Measurements from ENCODE around the gene SERPINE1. TPM values are rescaled to one million over a fixed set of nuclear protein-coding genes. Genes with fewer than 3 reads are reported as not detected.

Gene SERPINE1
- total RNA-seq, 4 donors from 2014 or later = 4.7 to 18.6 (median 7.6) TPM

DNA sequence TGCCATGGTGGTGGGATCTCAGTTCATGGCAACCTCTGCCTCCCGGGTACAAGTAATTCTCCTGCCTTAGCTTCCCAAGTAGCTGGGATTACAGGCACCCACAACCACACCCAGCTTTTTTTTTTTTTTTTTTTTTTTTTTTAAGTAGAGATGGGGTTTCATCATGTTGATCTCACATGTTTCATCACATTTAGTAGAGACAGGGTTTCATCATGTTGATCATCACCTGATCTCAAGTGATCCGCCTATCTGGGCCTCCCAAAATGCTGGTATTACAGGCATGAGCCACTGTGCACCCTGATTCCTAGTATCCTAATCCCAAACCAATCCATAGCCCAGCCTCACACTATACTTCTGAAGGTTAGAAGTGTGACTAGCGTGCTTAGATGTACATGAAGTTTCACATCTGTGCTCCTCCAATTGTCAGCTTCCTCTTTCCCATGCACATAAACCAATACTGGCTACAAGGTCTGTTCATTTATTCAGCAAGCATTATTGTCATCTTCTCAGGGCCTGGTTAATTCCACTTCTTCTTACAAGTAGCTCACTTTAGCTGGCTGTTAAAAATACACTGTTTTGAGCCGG is 60.0 kb downstream of the SERPINE1 start:
- no peaks in the 10 kb centered on the region for H3K36me3 ChIP-seq
- H3K9me3 ChIP-seq = no peaks in the 10 kb centered on the region
- intact Hi-C loops (cut with DNase I) = no loop called here
- H3K4me3 ChIP-seq (replicated peaks in 1 of 3) = no peak overlapping the region
- whole genome bisulfite sequencing, 2 donors = 83 to 85% methylated on average over 4 of the region's 4 CpGs
- DNase-seq = no peak
- TF ChIP-seq POLR2A (IDR thresholded peaks at IDR 0.05) = no peak
- TF ChIP-seq, protein P1, sequence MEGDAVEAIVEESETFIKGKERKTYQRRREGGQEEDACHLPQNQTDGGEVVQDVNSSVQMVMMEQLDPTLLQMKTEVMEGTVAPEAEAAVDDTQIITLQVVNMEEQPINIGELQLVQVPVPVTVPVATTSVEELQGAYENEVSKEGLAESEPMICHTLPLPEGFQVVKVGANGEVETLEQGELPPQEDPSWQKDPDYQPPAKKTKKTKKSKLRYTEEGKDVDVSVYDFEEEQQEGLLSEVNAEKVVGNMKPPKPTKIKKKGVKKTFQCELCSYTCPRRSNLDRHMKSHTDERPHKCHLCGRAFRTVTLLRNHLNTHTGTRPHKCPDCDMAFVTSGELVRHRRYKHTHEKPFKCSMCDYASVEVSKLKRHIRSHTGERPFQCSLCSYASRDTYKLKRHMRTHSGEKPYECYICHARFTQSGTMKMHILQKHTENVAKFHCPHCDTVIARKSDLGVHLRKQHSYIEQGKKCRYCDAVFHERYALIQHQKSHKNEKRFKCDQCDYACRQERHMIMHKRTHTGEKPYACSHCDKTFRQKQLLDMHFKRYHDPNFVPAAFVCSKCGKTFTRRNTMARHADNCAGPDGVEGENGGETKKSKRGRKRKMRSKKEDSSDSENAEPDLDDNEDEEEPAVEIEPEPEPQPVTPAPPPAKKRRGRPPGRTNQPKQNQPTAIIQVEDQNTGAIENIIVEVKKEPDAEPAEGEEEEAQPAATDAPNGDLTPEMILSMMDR (IDR thresholded peaks at IDR 0.05) = no peak
- H3K27me3 ChIP-seq = no peaks in the 10 kb centered on the region
- no peak overlapping the region for H3K27ac ChIP-seq
- no peaks in the 10 kb centered on the region for H3K4me1 ChIP-seq

Small RNA genes lying within 50 kb of the gene (microRNA-seq; reads per million reads assigned to microRNA genes)
- gene MIR4653 = not detected

Small RNA genes lying within 50 kb of the gene (small RNA-seq; reads per million reads assigned to genes)
- gene MIR4653 = not detected

Other genes with a start within 250 kb of the SERPINE1 start
- gene UFSP1, start 237.4 kb upstream of the SERPINE1 start, total RNA-seq = 10 to 100 TPM in 1 of 4 donors, 1 to 10 TPM in 3; 7.4 to 10.4 (median 8.9) TPM
- 1 to 10 TPM; 1.0 to 4.8 (median 1.8) TPM for gene ACHE, start 231.2 kb upstream of the SERPINE1 start, total RNA-seq
- under 1 TPM; under 0.01 to 0.29 (median 0.22) TPM for gene MUC3A, start 177.6 kb upstream of the SERPINE1 start, total RNA-seq
- not detected for gene MUC12, start 157.5 kb upstream of the SERPINE1 start, total RNA-seq
- gene MUC17, start 107.0 kb upstream of the SERPINE1 start, total RNA-seq = not detected
- gene TRIM56, start 41.6 kb upstream of the SERPINE1 start, total RNA-seq = 10 to 100 TPM; 19.6 to 36.4 (median 28.5) TPM
- gene AP1S1, start 27.4 kb downstream of the SERPINE1 start, total RNA-seq = 10 to 100 TPM; 29.0 to 59.6 (median 41.3) TPM
- gene VGF, start 38.5 kb downstream of the SERPINE1 start, total RNA-seq = 1 to 10 TPM in 2 of 4 donors, not detected in 2; 1.3 to 2.3 TPM
- 1 to 10 TPM in 1 of 4 donors, under 1 TPM in 1, not detected in 2; 0.29 to 1.4 TPM for gene NAT16, start 53.2 kb downstream of the SERPINE1 start, total RNA-seq
- not detected for gene MOGAT3, start 73.9 kb downstream of the SERPINE1 start, total RNA-seq
- gene PLOD3, start 90.5 kb downstream of the SERPINE1 start, total RNA-seq = 10 to 100 TPM; 30.0 to 42.5 (median 32.7) TPM
- gene ZNHIT1, start 91.1 kb downstream of the SERPINE1 start, total RNA-seq = 100 to 1,000 TPM in 2 of 4 donors, 10 to 100 TPM in 2; 71.5 to 141 (median 107) TPM
- 1 to 10 TPM; 5.1 to 6.6 (median 5.8) TPM for gene CLDN15, start 110.7 kb downstream of the SERPINE1 start, total RNA-seq
- 100 to 1,000 TPM; 157 to 361 (median 297) TPM for gene FIS1, start 118.0 kb downstream of the SERPINE1 start, total RNA-seq
- 10 to 100 TPM; 48.2 to 57.2 (median 55.4) TPM for gene IFT22, start 194.7 kb downstream of the SERPINE1 start, total RNA-seq
- not detected for gene COL26A1, start 235.8 kb downstream of the SERPINE1 start, total RNA-seq

Measured in thyroid gland (tissue), 4 donors.